ENCODE data around the gene RRP36. TPM values are rescaled to one million over a fixed set of nuclear protein-coding genes. Genes with fewer than 3 reads are reported as not detected.

RRP36 gene
- total RNA-seq, 1 experiment from 2014 or later = 82.0 TPM

GRCh38 chr6:43062818-43063217 lies 41.4 kb downstream of the RRP36 start:
- DNase-seq (ENCODE audit: low spot score) = no peak

DNA sequence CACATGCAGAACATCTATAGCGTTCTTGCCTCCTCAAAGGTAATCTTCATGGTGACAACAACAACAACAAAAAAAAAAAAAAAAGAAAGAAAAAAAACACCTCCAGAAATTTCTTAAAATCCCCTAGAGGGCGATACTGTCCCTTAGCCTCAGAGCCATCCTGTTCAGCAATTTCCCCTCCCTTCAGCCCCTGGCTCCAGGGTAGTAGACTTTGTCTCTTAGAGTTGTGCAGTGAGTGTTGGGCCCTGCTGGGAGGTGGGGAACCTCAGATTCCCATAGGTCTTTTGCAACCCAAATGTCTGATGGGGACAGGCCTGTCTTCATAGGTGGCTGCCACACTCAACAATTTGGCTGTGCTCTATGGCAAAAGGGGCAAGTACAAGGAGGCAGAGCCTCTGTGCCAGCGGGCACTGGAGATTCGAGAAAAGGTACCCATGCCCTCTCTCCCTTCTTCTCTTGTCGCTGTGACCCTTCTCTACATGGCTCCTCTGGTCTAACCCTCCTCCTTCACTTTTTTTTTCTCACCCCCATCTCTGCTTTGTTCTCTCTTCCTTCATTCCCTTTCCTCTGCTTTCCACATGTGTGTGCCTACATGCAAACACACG lies 48.7 kb downstream of the RRP36 start:
- peak; percentile 54 for DNase-seq (ENCODE audit: low spot score)

- DNase-seq (ENCODE audit: low spot score) = no peak
These were observed 53.6 kb downstream of the RRP36 start for GRCh38 chr6:43074847-43075669.

GRCh38 chr6:43075670-43076463 lies 54.4 kb downstream of the RRP36 start, which contains the start of gene PTK7:
Gene PTK7, plus strand, starts transcription at chr6:43076314. Its CDS starts 175 bp downstream, at chr6:43076489.
- peak; percentile 39 for DNase-seq (ENCODE audit: low spot score)

- DNase-seq (ENCODE audit: low spot score) = no peak
These were observed 55.3 kb downstream of the RRP36 start for GRCh38 chr6:43076464-43077332.

GRCh38 chr6:43077333-43077809 lies 55.9 kb downstream of the RRP36 start:
- no peak for DNase-seq (ENCODE audit: low spot score)

DNA sequence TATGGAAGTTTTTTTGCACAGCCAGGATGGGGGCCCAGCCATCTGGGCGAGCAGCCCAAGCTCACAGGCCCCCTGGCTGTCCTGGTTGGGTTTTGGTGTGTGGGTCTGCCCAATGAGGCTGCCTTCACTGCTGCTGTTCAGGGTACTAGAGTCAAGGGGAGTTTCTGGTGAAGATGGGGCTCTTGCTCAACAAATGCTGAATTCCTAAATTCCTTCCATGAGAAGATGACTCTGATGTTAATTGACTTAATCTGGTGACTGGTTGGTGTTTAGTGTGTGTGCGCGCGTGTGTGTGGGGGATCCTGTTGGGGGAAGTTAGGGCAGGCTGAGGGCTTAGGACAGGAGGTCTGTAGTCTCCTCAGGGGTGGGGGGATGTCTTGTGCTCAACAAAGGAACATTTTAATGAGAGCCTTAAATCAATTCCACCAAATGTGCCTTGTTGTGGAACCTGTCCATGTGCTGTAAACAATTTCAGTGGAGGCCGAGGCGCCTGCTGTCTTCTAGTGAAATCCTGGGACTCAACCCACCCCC lies 56.6 kb downstream of the RRP36 start:
- no peak for DNase-seq (ENCODE audit: low spot score)

GRCh38 chr6:43078691-43079090 lies 57.3 kb downstream of the RRP36 start:
- no peak for DNase-seq (ENCODE audit: low spot score)

Other genes with a start within 250 kb of the RRP36 start
- 3.6 and 3.9 TPM in 2 replicates for gene BICRAL, start 239.6 kb upstream of the RRP36 start, total RNA-seq (2014; rRNA removed; shearing (Covaris generic))
- gene RPL7L1, start 142.0 kb upstream of the RRP36 start, total RNA-seq (2014; rRNA removed; shearing (Covaris generic)) = 63.6 and 67.1 TPM in 2 replicates
- gene PTCRA, start 105.6 kb upstream of the RRP36 start, total RNA-seq (2014; rRNA removed; shearing (Covaris generic)) = not detected in 2 replicates
- gene CNPY3, start 92.1 kb upstream of the RRP36 start, total RNA-seq (2014; rRNA removed; shearing (Covaris generic)) = 50.2 and 54.5 TPM in 2 replicates
- not detected in 2 replicates for gene GNMT, start 60.9 kb upstream of the RRP36 start, total RNA-seq (2014; rRNA removed; shearing (Covaris generic))
- 40.9 and 50.5 TPM in 2 replicates for gene PEX6, start 42.4 kb upstream of the RRP36 start, total RNA-seq (2014; rRNA removed; shearing (Covaris generic))
- 48.1 and 53.4 TPM in 2 replicates for gene PPP2R5D, start 37.1 kb upstream of the RRP36 start, total RNA-seq (2014; rRNA removed; shearing (Covaris generic))
- 91.0 and 91.3 TPM in 2 replicates for gene MEA1, start 7.7 kb upstream of the RRP36 start, total RNA-seq (2014; rRNA removed; shearing (Covaris generic))
- gene KLHDC3, start 7.4 kb upstream of the RRP36 start, total RNA-seq (2014; rRNA removed; shearing (Covaris generic)) = 120 and 126 TPM in 2 replicates
- 20.9 and 21.1 TPM in 2 replicates for gene CUL7, start 32.2 kb downstream of the RRP36 start, total RNA-seq (2014; rRNA removed; shearing (Covaris generic))
- 54.4 and 79.1 TPM in 2 replicates for gene MRPL2, start 37.8 kb downstream of the RRP36 start, total RNA-seq (2014; rRNA removed; shearing (Covaris generic))
- 47.6 and 58.8 TPM in 2 replicates for gene KLC4, start 38.0 kb downstream of the RRP36 start, total RNA-seq (2014; rRNA removed; shearing (Covaris generic))
- 48.0 and 56.3 TPM in 2 replicates for gene PTK7, start 54.7 kb downstream of the RRP36 start, total RNA-seq (2014; rRNA removed; shearing (Covaris generic))
- 49.2 and 57.4 TPM in 2 replicates for gene SRF, start 149.6 kb downstream of the RRP36 start, total RNA-seq (2014; rRNA removed; shearing (Covaris generic))
- 13.5 and 17.2 TPM in 2 replicates for gene CUL9, start 160.6 kb downstream of the RRP36 start, total RNA-seq (2014; rRNA removed; shearing (Covaris generic))
- 125 and 130 TPM in 2 replicates for gene DNPH1, start 207.9 kb downstream of the RRP36 start, total RNA-seq (2014; rRNA removed; shearing (Covaris generic))
- gene TTBK1, start 221.9 kb downstream of the RRP36 start, total RNA-seq (2014; rRNA removed; shearing (Covaris generic)) = 0.73 and 0.79 TPM in 2 replicates